T-helper 2 cell (primary cell): Measurements from ENCODE around the gene BGN.

Experiments used
- DNase-seq, 5 experiments: peaks; one replicate each; pipeline versions ENCODE4 v3.0.0 to v3.0.0-alpha.2; 2012 to 2022

Gene BGN

DNA sequence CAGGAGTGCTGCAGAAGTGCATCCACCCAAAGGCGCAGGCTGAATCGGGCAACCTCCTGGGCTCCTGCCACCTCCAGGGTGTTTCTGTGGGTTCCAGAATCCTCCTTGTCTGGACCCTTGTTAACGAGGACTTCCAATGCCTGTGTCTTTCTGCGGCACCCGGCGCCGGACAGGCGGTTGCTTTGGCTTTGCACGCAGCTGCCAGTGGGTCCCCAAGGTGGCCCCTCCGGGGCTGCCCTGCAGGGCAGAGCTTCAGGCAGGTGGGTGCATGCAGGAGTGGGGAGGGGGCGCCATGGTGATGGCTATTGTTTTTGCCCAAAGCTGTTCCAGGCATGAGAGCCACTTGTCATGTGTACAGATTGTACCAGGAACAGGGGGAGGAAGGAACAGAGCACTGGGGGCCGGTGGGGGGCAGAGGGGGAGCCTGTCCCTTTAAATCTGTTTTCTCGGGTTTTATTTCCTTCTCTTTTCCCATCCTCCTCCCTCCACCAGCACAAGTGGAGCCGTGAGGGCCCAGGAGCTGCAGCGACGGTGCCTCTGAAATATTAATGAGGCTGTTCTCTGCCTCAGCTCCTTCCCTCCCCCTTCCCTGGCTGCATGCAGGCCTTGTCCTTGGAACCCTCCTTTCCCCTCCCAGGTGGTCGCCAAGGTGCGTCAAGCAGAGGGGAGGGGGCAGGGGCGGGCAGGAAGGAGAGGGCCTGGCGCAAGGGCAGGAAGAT lies 35.8 kb downstream of the BGN start:
- no peak for DNase-seq

- no peak for DNase-seq
Observed at GRCh38 chrX:153533091-153533490, 38.3 kb downstream of the BGN start.

DNA sequence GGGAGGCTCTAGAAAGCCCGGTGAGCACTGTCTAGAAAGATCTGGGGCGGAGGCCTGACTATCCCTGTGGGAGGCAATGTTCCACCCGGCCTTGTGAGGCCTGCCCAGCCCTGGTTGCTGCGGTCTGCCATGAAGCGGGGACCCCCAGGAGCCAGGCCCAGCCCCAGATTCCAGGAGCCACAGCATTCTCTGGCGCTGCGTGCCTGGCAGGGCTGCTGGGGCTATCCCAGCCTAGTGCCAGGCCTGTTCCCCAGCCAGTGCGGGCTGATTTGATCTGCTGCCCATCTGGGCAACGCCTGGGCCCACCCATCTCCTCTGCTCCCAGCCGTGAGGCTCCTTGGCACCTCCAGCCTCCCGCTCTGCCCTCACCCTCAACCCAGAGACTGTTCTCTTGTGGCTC lies 42.3 kb downstream of the BGN start:
- DNase-seq = no peak

GRCh38 chrX:153537526-153538295 lies 42.9 kb downstream of the BGN start:
- no peak for DNase-seq

GRCh38 chrX:153538424-153538823 lies 43.6 kb downstream of the BGN start:
- no peak for DNase-seq

GRCh38 chrX:153539171-153539978 lies 44.6 kb downstream of the BGN start:
- DNase-seq = peak; percentile 15 to 44 (median 25)

DNA sequence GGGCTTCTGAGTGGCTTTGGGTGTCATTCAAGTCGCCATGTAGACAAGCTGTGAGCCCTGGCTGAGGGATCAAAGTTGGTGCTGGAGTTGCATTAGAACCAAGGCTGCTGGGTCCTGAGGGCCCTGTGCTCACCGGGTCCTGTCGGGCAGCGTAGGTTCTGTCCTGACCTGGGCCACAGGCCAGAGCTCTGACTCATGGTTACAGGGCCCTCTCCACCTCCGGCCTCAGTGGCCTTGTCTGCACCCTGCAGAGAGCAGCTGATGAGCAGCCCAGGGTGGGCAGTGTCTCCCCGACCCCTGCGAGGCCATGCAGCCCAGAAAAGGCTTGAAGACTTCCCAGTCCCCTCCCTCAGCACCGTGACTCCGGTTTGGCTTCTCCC lies 45.2 kb downstream of the BGN start:
- DNase-seq = no peak

GRCh38 chrX:153544727-153545126 lies 49.9 kb downstream of the BGN start:
- DNase-seq = no peak

DNA sequence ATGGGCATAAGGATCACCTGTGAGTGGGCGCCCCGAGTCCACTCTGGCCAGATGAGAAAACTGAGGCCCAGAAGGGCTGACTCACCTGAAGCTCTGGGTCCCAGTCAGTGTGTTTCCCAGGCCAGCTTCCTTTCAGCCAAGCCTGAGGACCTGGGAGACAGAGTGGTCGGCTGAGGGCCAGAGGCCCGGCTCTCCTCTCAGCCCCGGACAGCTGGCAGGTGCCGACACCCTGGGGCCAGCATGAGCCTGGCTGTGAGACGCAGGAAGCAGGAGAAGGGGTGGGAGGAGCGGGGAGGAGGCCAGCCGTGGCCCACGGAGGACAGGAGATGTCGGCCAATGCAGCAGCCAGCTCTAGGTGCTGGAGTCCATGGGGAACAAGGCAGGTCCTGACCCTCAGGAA lies 51.6 kb downstream of the BGN start:
- DNase-seq = no peak

GRCh38 chrX:153547195-153547594 lies 52.4 kb downstream of the BGN start:
- DNase-seq = no peak

DNA sequence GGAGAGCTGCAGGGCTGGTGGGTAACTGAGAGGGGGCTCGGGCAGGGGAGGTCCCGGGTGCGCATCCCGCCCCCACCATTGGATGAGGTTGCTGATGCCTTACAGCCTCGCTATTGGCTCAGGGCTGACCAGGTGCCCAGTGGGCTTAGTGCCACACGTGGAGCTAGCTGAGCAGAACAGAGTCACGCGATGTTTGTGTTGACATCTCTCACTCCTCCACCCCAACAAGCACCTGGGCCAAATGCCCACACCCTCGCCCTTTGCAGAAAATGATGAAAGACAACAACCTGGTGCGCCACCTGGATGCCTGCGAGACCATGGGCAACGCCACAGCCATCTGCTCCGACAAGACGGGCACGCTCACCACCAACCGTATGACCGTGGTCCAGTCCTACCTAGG lies 54.5 kb downstream of the BGN start:
- DNase-seq = no peak

DNA sequence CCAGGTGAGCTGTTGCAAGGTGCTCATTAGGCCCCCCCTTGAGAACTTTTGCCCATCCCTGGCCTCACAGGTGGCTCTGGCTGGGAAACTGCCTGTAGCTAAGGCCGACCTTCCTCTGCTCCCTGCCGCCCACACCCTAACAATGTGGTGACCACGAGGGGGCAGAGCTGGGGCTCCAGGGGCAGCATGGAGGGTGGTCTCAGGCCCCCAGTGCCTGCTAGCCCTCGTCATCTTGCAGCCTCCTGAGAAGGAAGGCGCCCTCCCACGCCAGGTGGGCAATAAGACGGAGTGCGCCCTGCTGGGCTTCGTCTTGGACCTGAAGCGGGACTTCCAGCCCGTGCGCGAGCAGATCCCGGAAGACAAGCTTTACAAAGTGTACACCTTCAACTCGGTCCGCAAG lies 55.0 kb downstream of the BGN start:
- no peak for DNase-seq

- DNase-seq = no peak
Observed at GRCh38 chrX:153551135-153551534, 56.4 kb downstream of the BGN start.

GRCh38 chrX:153554519-153555167 lies 59.9 kb downstream of the BGN start:
- DNase-seq = peak; percentile 11 to 46 (median 35)

DNA sequence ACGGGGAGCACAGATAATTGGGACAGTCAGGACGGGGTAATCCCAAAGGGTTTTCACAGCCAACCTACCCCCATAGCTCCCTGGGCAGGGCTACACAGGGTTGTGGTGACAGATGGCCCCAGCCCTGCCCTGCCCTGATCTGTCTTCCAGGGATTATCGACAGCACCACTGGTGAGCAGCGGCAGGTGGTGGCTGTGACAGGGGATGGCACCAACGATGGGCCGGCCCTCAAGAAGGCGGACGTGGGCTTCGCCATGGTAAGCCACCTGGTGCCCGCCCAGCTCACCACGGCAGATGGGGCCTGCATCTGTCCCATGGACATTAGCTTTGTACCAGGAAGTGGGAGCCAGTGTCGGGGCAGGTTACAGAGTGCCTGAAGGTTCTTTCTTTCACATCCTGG lies 62.0 kb downstream of the BGN start:
- no peak for DNase-seq

DNA sequence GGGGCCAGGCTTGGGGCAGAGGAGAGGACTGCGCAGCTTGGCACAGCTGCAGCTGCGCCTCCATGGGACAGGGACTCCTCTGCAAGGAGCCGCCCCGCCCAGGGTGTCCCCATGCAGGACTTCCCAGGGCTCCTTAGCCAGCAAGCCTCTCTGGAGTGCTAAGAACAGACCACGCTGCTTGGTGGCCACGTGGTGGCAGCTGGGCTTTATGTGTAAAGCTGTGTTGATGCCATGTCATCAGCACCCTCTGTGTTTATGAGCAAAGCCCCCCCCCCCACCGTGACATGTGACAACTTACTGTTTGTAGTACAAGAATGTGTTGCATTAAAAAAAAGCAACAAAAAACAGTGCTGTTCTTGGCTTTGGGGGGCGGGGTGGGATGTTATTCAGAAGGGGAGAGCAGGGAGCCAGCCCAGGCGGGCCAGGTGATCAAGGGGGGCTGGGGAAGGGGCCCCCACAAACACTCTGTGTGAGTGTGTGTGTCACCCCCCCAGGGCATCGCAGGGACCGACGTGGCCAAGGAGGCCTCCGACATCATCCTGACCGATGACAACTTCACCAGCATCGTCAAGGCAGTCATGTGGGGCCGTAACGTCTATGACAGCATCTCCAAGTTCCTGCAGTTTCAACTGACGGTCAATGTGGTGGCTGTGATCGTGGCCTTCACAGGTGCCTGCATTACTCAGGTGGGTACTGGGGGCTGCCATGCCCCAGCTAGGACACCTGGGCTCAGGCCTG lies 63.0 kb downstream of the BGN start:
- peak in 1 of 5 experiments; percentile 3 for DNase-seq
